Ishikawa (cell line): Measurements from ENCODE around the gene DMRTB1.

Experiments
- EP300 ChIP-seq: IDR thresholded peaks from 2 replicates; pipeline ENCODE4 v1.6.1; 2012; ENCODE audit warnings: borderline replicate concordance
- RAD21 ChIP-seq: IDR thresholded peaks from 2 replicates; pipeline ENCODE4 v1.6.1; 2012; ENCODE audit warnings: low read depth
- TCF12 ChIP-seq: IDR thresholded peaks from 2 replicates; pipeline ENCODE4 v1.6.1; 2012; ENCODE audit warnings: low read depth
- YY1 ChIP-seq: IDR thresholded peaks from 2 replicates; pipeline ENCODE4 v1.6.1; 2012; ENCODE audit warnings: low read depth
- TF ChIP-seq, protein P1 (sequence below): IDR thresholded peaks from 2 replicates; pipeline ENCODE4 v1.6.1; 2012
- TF ChIP-seq, protein P2 (sequence below): IDR thresholded peaks from 2 replicates; pipeline ENCODE4 v1.6.1; 2012; ENCODE audit warnings: low read depth, mild to moderate bottlenecking

DNA sequence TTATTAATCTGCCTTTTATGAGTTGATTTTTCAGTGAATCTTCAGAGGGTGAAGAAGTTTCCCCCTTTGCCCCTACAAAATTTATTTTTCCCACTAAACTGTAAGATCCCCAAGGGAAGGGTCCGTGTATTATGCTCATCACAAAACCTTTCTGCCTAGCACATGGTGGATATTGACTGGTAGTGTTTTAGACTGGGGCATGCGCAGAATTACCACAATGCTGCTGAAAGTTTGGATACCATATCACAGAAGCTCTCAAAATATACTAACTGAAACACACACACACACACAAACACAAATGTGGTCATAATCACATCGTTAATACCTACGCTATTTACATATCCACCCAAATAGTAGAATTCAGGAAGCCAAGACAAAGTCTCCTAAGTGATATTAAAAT lies 28.0 kb upstream of the DMRTB1 start:
- TF ChIP-seq, protein P1, sequence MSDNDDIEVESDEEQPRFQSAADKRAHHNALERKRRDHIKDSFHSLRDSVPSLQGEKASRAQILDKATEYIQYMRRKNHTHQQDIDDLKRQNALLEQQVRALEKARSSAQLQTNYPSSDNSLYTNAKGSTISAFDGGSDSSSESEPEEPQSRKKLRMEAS: no peak
- TF ChIP-seq EP300 (no peak), YY1 (no peak), TCF12 (no peak), RAD21 (no peak)
- TF ChIP-seq, protein P2, sequence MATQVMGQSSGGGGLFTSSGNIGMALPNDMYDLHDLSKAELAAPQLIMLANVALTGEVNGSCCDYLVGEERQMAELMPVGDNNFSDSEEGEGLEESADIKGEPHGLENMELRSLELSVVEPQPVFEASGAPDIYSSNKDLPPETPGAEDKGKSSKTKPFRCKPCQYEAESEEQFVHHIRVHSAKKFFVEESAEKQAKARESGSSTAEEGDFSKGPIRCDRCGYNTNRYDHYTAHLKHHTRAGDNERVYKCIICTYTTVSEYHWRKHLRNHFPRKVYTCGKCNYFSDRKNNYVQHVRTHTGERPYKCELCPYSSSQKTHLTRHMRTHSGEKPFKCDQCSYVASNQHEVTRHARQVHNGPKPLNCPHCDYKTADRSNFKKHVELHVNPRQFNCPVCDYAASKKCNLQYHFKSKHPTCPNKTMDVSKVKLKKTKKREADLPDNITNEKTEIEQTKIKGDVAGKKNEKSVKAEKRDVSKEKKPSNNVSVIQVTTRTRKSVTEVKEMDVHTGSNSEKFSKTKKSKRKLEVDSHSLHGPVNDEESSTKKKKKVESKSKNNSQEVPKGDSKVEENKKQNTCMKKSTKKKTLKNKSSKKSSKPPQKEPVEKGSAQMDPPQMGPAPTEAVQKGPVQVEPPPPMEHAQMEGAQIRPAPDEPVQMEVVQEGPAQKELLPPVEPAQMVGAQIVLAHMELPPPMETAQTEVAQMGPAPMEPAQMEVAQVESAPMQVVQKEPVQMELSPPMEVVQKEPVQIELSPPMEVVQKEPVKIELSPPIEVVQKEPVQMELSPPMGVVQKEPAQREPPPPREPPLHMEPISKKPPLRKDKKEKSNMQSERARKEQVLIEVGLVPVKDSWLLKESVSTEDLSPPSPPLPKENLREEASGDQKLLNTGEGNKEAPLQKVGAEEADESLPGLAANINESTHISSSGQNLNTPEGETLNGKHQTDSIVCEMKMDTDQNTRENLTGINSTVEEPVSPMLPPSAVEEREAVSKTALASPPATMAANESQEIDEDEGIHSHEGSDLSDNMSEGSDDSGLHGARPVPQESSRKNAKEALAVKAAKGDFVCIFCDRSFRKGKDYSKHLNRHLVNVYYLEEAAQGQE: no peak
